ENCODE data around the gene KCTD7. TPM values are rescaled to one million over a fixed set of nuclear protein-coding genes. Genes with fewer than 3 reads are reported as not detected.
"Not testable (repeated sequence)": the region's sequence is repeated elsewhere in the genome, so short reads cannot be mapped to it uniquely, and the experiment has no call there.

The KCTD7 gene
- total and polyA plus RNA-seq, 2 of the 13 experiments (the other 11 are each of a cell fraction or from before 2014, with no cell fraction given): 7.3 to 13.5 TPM

DNA sequence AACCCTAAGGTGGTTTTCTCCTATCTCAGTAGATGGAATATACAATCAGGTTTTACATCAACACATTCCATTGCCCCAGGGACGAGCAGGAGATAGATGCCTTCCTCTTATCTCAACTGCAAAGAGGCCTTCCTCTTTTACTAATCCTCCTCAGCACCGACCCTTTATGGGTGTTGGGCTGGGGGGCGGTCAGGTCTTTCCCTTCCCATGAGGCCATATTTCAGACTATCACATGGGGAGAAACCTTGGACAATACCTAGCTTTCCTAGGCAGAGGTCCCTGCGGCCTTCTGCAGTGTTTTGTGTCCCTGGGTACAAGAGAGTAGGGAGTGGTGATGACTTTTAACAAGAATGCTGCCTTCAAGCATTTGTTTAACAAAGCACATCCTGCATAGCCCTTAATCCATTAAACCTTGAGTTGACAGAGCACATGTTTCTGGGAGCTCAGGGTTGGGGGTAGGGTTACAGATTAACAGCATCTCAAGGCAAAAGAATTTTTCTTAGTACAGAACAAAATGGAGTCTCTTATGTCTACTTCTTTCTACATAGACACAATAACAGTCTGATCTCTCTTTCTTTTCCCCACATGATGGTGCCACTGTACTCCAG, 9.2 kb upstream of the KCTD7 start:
- peak; percentile 51 for DNase-seq (ENCODE audit: low spot score)
- ATAC-seq; H3K27ac ChIP-seq (ENCODE audit: extremely low read length, insufficient read depth, low read length); H3K9me3 ChIP-seq (ENCODE audit: low read length); intact Hi-C loops (cut with micrococcal nuclease; ENCODE audit: unreplicated experiment); H3K27me3 ChIP-seq (ENCODE audit: control insufficient read depth in 1 of 2, insufficient read depth in 2 of 2, low read length in 2 of 2); CTCF ChIA-PET (ENCODE audit: low intra/inter-chr PET ratio, low total read pairs); H3K9ac ChIP-seq (ENCODE audit: insufficient read depth, low read depth, low read length); H3K79me2 ChIP-seq (ENCODE audit: insufficient read depth, low read length); H3K36me3 ChIP-seq (replicated peaks in 1 of 2; ENCODE audit: control insufficient read depth in 1 of 2, insufficient read depth in 2 of 2, low read length in 2 of 2); BruUV-seq (replicated peaks); in situ Hi-C loops (cut with HindIII; ENCODE audit: extremely low pct_ligation_motif_present, low pct_unique_long_range_greater_than_20kb); H2AFZ ChIP-seq (ENCODE audit: low read length); H4K20me1 ChIP-seq (ENCODE audit: insufficient read depth, low read length); TF ChIP-seq HNF1A (CRISPR knock-in tag; IDR thresholded peaks at IDR 0.05; ENCODE audit: borderline replicate concordance); SOX13 (IDR thresholded peaks at IDR 0.05): not testable (repeated sequence)
- peak; percentile 52 for FAIRE-seq
- POLR2A ChIA-PET: interaction anchor here (0.8 kb wide), 1 partner anchor 9 kb away, joined by 3 read pairs; the partner anchor contains the start of gene KCTD7
- peaks cover 38% of the 10 kb centered on the region for H3K4me1 ChIP-seq (ENCODE audit: insufficient read depth, low read length)
- TF ChIP-seq FOXA3 (CRISPR knock-in tag; IDR thresholded peaks at IDR 0.05) (peak; percentile 13; the same call in 1 of the 2 replicates), TEAD3 (CRISPR knock-in tag; optimal IDR thresholded peaks at IDR 0.05; ENCODE audit: borderline replicate concordance) (peak; percentile 47), HDAC2 (CRISPR knock-in tag; IDR thresholded peaks at IDR 0.05) (0 out of 2 replicates have a peak, but pooled peaks have one; percentile 29), HNF1A (IDR thresholded peaks at IDR 0.05; ENCODE audit: low read depth) (0 out of 2 replicates have a peak, but pooled peaks have one; percentile 33), PAXIP1 (CRISPR knock-in tag; conservative IDR thresholded peaks at IDR 0.05) (peak; percentile 57), SOX13 (CRISPR knock-in tag; conservative IDR thresholded peaks at IDR 0.05 in 1 of 2, IDR thresholded peaks at IDR 0.05 in 1 of 2) (peak in 1 of 2 experiments; percentile 65; a peak in 2 of 4 replicates), GATAD2A (CRISPR knock-in tag; IDR thresholded peaks at IDR 0.05) (peak; percentile 23; the same call in 1 of the 2 replicates), ZFX (CRISPR knock-in tag; IDR thresholded peaks at IDR 0.05; ENCODE audit: low read depth) (0 out of 2 replicates have a peak, but pooled peaks have one; percentile 21)
- peak overlapping the region; percentile 60 for H3K4me2 ChIP-seq (ENCODE audit: low read depth, low read length)
- 12% methylated on average over 4 of the region's 4 CpGs for WGBS (ENCODE audit: low lambda C conversion rate)
- H3K4me3 ChIP-seq (replicated peaks in 1 of 3; ENCODE audit: insufficient read depth in 1 of 3, low read depth in 2 of 3, low read length in 3 of 3): peak overlapping the region in 1 of 3 experiments; percentile 5; a peak in 2 of 6 replicates

Data from HepG2 (cell line).